SK-N-SH (cell line): ENCODE data around the gene LMF1. TPM values are rescaled to one million over a fixed set of nuclear protein-coding genes. Genes with fewer than 3 reads are reported as not detected.

Experiments used
- CTCF ChIA-PET: fragments of 300-600, 350-600 bp; formaldehyde crosslinking; extraction: SDS; loops from one replicate; lab custom pipeline; 2021; lab: Yijun Ruan, JAX
- POLR2A ChIA-PET: fragments of 350-600 bp; sonication (Branson Sonifier 250); formaldehyde crosslinking; extraction: SDS; loops from one replicate; lab custom pipeline; 2020; ENCODE audit warnings: antibody characterized with exemption, inconsistent platforms; lab: Yijun Ruan, JAX
- DNase-seq: peaks from one replicate; pipeline ENCODE4 v3.0.0; 2012
- H2AFZ ChIP-seq: fragments of 200-600 bp; sonication (generic); 2 replicates; pipeline ENCODE4 v1.8.1; 2016; ENCODE audit warnings: antibody characterized with exemption, mild to moderate bottlenecking, low read depth
- H3F3A ChIP-seq: fragments of 200-600 bp; sonication (generic); replicated peaks from 2 replicates; pipeline ENCODE3; 2016; ENCODE audit warnings: antibody characterized with exemption, mild to moderate bottlenecking; ENCODE audit not compliant: insufficient read depth
- H3K27ac ChIP-seq, 2 experiments: fragments of 200-500 bp in 1 of 2; fragments of 200-600 bp in 1 of 2; sonication (Bioruptor generic) in 1 of 2; sonication (generic), shearing (Covaris generic) in 1 of 2; 2 replicates each; pipeline versions ENCODE4 v1.5.1 to v1.6.1; 2014 to 2016; ENCODE audit warnings: low read depth in 2 of 2, inconsistent platforms in 1 of 2, low read length in 1 of 2, mild to moderate bottlenecking in 1 of 2, mixed read lengths in 1 of 2
- H3K27me3 ChIP-seq: fragments of 200-600 bp; sonication (generic), shearing (Covaris generic); 2 replicates; pipeline ENCODE4 v1.6.1; 2016; ENCODE audit warnings: mixed run types; ENCODE audit not compliant: insufficient read depth
- H3K36me3 ChIP-seq, 2 experiments: fragments of 200-500 bp in 1 of 2; fragments of 200-600 bp in 1 of 2; sonication (Bioruptor generic) in 1 of 2; sonication (generic) in 1 of 2; replicated peaks in 1 of 2; 2 replicates each; pipeline versions ENCODE3 to v1.5.1; 2014 to 2016; ENCODE audit warnings: low read length in 1 of 2, mild to moderate bottlenecking in 1 of 2; ENCODE audit not compliant: insufficient read depth in 2 of 2, control insufficient read depth in 1 of 2
- H3K4me1 ChIP-seq, 2 experiments: fragments of 200-500 bp in 1 of 2; fragments of 200-600 bp in 1 of 2; sonication (Bioruptor generic) in 1 of 2; sonication (generic), shearing (Covaris generic) in 1 of 2; 2 replicates each; pipeline versions ENCODE4 v1.5.1 to v1.6.1; 2014 to 2016; ENCODE audit warnings: low read depth in 1 of 2, low read length in 1 of 2, mixed run types in 1 of 2; ENCODE audit not compliant: insufficient read depth in 2 of 2, control insufficient read depth in 1 of 2
- H3K4me2 ChIP-seq: fragments of 200-600 bp; sonication (generic), shearing (Covaris generic); 2 replicates; pipeline ENCODE4 v1.6.1; 2017; ENCODE audit warnings: mixed run types
- H3K4me3 ChIP-seq, 2 experiments: fragments of 200-500 bp in 1 of 2; fragments of 200-600 bp in 1 of 2; sonication (Bioruptor generic) in 1 of 2; sonication (generic), shearing (Covaris generic) in 1 of 2; 2 replicates each; pipeline versions ENCODE4 v1.5.1 to v1.8.1; 2014 to 2016; ENCODE audit warnings: low read depth in 2 of 2, inconsistent platforms in 1 of 2, low read length in 1 of 2, mild to moderate bottlenecking in 1 of 2, mixed read lengths in 1 of 2, moderate library complexity in 1 of 2
- H3K79me2 ChIP-seq: fragments of 200-600 bp; sonication (generic); 2 replicates; pipeline ENCODE4 v1.8.1; 2017; ENCODE audit warnings: mild to moderate bottlenecking; ENCODE audit not compliant: insufficient read depth
- H3K9ac ChIP-seq: fragments of 200-600 bp; sonication (generic); 2 replicates; pipeline ENCODE4 v1.6.1; 2017; ENCODE audit warnings: mixed run types
- H3K9me2 ChIP-seq: fragments of 200-600 bp; sonication (generic); 2 replicates; pipeline ENCODE4 v1.6.1; 2017; ENCODE audit warnings: mixed run types
- H3K9me3 ChIP-seq: fragments of 200-600 bp; sonication (generic); 2 replicates; pipeline ENCODE4 v1.6.1; 2017; ENCODE audit warnings: mixed run types, mild to moderate bottlenecking, moderate library complexity
- H4K20me1 ChIP-seq: fragments of 200-600 bp; sonication (generic); 2 replicates; pipeline ENCODE4 v1.6.1; 2017; ENCODE audit warnings: mild to moderate bottlenecking, mixed run types; ENCODE audit not compliant: insufficient read depth
- ELF1 ChIP-seq: IDR thresholded peaks from 2 replicates; pipeline ENCODE4 v1.4.0; 2012
- EP300 ChIP-seq, 2 experiments: IDR thresholded peaks; 2 replicates each; pipeline versions ENCODE4 v1.4.0 to v1.6.1; 2012; ENCODE audit warnings: borderline replicate concordance in 1 of 2, low read depth in 1 of 2, low read length in 1 of 2
- EZH2phosphoT487 ChIP-seq: fragments of 200-600 bp; sonication (generic); IDR thresholded peaks from 2 replicates; pipeline ENCODE4 v1.6.1; 2017; ENCODE audit warnings: low read depth, mixed run types, mild to moderate bottlenecking, antibody characterized with exemption, moderate library complexity, borderline replicate concordance
- FOXJ3 ChIP-seq: sonication (generic); formaldehyde crosslinking; IDR thresholded peaks from 2 replicates; pipeline ENCODE4 v1.5.1; 2020; ENCODE audit warnings: mild to moderate bottlenecking, missing genetic modification reagents
- GABPA ChIP-seq: IDR thresholded peaks from 2 replicates; pipeline ENCODE4 v1.4.0; 2012; ENCODE audit warnings: low read depth, mild to moderate bottlenecking
- MAX ChIP-seq: IDR thresholded peaks from 2 replicates; pipeline ENCODE4 v1.4.0; 2012; ENCODE audit warnings: low read depth
- MEF2A ChIP-seq: IDR thresholded peaks from 2 replicates; pipeline ENCODE4 v1.4.0; 2012; ENCODE audit warnings: low read depth, borderline replicate concordance
- NFIC ChIP-seq: IDR thresholded peaks from 2 replicates; pipeline ENCODE4 v1.4.0; 2012; ENCODE audit warnings: borderline replicate concordance
- POLR2AphosphoS5 ChIP-seq: IDR thresholded peaks from 2 replicates; pipeline ENCODE4 v1.6.1; 2012; ENCODE audit warnings: low read depth, low read length
- REST ChIP-seq: IDR thresholded peaks from 2 replicates; pipeline ENCODE4 v1.6.1; 2012; ENCODE audit warnings: mild to moderate bottlenecking, low read depth, low read length, moderate library complexity
- RFX5 ChIP-seq: IDR thresholded peaks from 2 replicates; pipeline ENCODE4 v1.6.1; 2012; ENCODE audit warnings: mild to moderate bottlenecking, improper control_type of control experiment, low read length
- SIN3A ChIP-seq: IDR thresholded peaks from 2 replicates; pipeline ENCODE4 v1.6.1; 2012; ENCODE audit warnings: low read depth, mild to moderate bottlenecking, low read length, moderate library complexity, borderline replicate concordance
- TCF12 ChIP-seq: IDR thresholded peaks from 2 replicates; pipeline ENCODE4 v1.4.0; 2012
- USF1 ChIP-seq: IDR thresholded peaks from 2 replicates; pipeline ENCODE4 v1.4.0; 2012; ENCODE audit warnings: low read depth, borderline replicate concordance
- USF2 ChIP-seq: fragments of 150-350 bp; IDR thresholded peaks from 2 replicates; pipeline ENCODE4 v1.6.1; 2017; ENCODE audit warnings: antibody characterized with exemption, low read length, low read depth, borderline replicate concordance
- YY1 ChIP-seq: IDR thresholded peaks from 2 replicates; pipeline ENCODE4 v1.4.0; 2012; ENCODE audit warnings: low read depth, mild to moderate bottlenecking
- WGBS: methylation state at CpG from one replicate; pipeline ENCODE4 v1.1.6; 2017; ENCODE audit warnings: low lambda C conversion rate; 5-methylcytosine and 5-hydroxymethylcytosine counted together
- polyA plus RNA-seq, 3 experiments: library from polyadenylated mRNA; depleted of rRNA; stranded (reverse); fragments of >200 nt; gene quantifications; 2 replicates each; pipeline ENCODE4 v1.2.3, GENCODE V29; 2012

LMF1 gene
- polyA plus RNA-seq, 1 of the 3 experiments (the other 2 are of a cell fraction) = 5.7 TPM

GRCh38 chr16:968620-969019, 2.2 kb downstream of the LMF1 start (continued):
- TF ChIP-seq FOXJ3 (CRISPR knock-in tag) (no peak), EZH2phosphoT487 (no peak)
- TF ChIP-seq, all 33 proteins: peak for 0

GRCh38 chr16:967546-968295, 3.1 kb downstream of the LMF1 start:
- no peak overlapping the region for H3K4me3 ChIP-seq
- ChIA-PET POLR2A (no interaction called here), CTCF (no interaction called here)
- no peaks in the 10 kb centered on the region for H3K9me3 ChIP-seq
- H3K36me3 ChIP-seq = peaks cover 5 to 11% of the 10 kb centered on the region in 2 experiments
- H3K9ac ChIP-seq = no peak overlapping the region
- no peak overlapping the region for H3K4me2 ChIP-seq
- H3F3A ChIP-seq = no peaks in the 10 kb centered on the region
- peaks cover 15% of the 10 kb centered on the region for H3K27me3 ChIP-seq
- peaks cover 5% of the 10 kb centered on the region; the same call in 1 of the 2 replicates for H3K79me2 ChIP-seq
- no peaks in the 10 kb centered on the region for H3K9me2 ChIP-seq
- no peak overlapping the region for H2AFZ ChIP-seq
- H3K27ac ChIP-seq = no peak overlapping the region
- no peaks in the 10 kb centered on the region for H4K20me1 ChIP-seq
- peaks cover 6 to 11% of the 10 kb centered on the region in 2 experiments; a peak in 2 of 4 replicates for H3K4me1 ChIP-seq
- 94% methylated on average over 25 of the region's 41 CpGs for WGBS
- no peak for DNase-seq
- TF ChIP-seq ELF1 = no peak
- TF ChIP-seq SIN3A = no peak
- TF ChIP-seq USF2 = no peak
- no peak for TF ChIP-seq MAX
- no peak for TF ChIP-seq TCF12
- no peak for TF ChIP-seq MEF2A
- no peak for TF ChIP-seq YY1

- Histone ChIP-seq H3K9me3 (no peaks in the 10 kb centered on the region), H3F3A (no peaks in the 10 kb centered on the region), H3K27me3 (peaks cover 11% of the 10 kb centered on the region), H3K4me3 (no peak overlapping the region), H3K4me1 (peaks cover 6 to 11% of the 10 kb centered on the region in 2 experiments; a peak in 2 of 4 replicates), H3K79me2 (peaks cover 5% of the 10 kb centered on the region; the same call in 1 of the 2 replicates), H3K9me2 (no peaks in the 10 kb centered on the region), H3K4me2 (no peak overlapping the region), H3K36me3 (peaks cover 5 to 11% of the 10 kb centered on the region in 2 experiments), H3K9ac (no peak overlapping the region), H2AFZ (no peak overlapping the region), H3K27ac (no peak overlapping the region), H4K20me1 (no peaks in the 10 kb centered on the region)
- ChIA-PET CTCF (no interaction called here), POLR2A (no interaction called here)
- DNase-seq = no peak
- WGBS = 95% methylated on average over 3 of the region's 20 CpGs
- TF ChIP-seq NFIC = no peak
- TF ChIP-seq MAX = no peak
- TF ChIP-seq GABPA = no peak
- no peak for TF ChIP-seq MEF2A
- no peak for TF ChIP-seq TCF12
- TF ChIP-seq FOXJ3 (CRISPR knock-in tag) = no peak
- TF ChIP-seq SIN3A = no peak
- no peak for TF ChIP-seq REST
- TF ChIP-seq POLR2AphosphoS5 = no peak
- TF ChIP-seq RFX5 = no peak
- no peak for TF ChIP-seq EP300 (IDR thresholded peaks at IDR 0.05; ENCODE audit: borderline replicate concordance in 1 of 2, low read depth in 1 of 2, low read length in 1 of 2)
- no peak for TF ChIP-seq USF1
- TF ChIP-seq, all 33 proteins: peak for 0
Observed at GRCh38 chr16:967077-967541, 3.7 kb downstream of the LMF1 start.
